NCI-H460 (cell line): ENCODE measurements around the gene TSFM. TPM values are rescaled to one million over a fixed set of nuclear protein-coding genes. Genes with fewer than 3 reads are reported as not detected.

Experiments
- DNase-seq: peaks from one replicate; pipeline ENCODE4 v3.0.0-alpha.2; 2016; ENCODE audit warnings: low read depth; ENCODE audit errors: extremely low read depth
- total RNA-seq: library from RNA; depleted of rRNA; stranded (reverse); fragments of >200 nt; shearing (Covaris generic); gene quantifications from 2 replicates; pipeline ENCODE4 v1.2.3, GENCODE V29; 2014

The TSFM gene
- total RNA-seq, 1 experiment from 2014 or later: 53.8 TPM

GRCh38 chr12:57826966-57827365 is 44.4 kb downstream of the TSFM start:
- no peak for DNase-seq

- DNase-seq: no peak
These were observed 46.6 kb downstream of the TSFM start for GRCh38 chr12:57829025-57829777.

GRCh38 chr12:57830393-57830792 is 47.8 kb downstream of the TSFM start:
- no peak for DNase-seq

GRCh38 chr12:57832966-57833365 is 50.4 kb downstream of the TSFM start:
- DNase-seq: no peak

- no peak for DNase-seq
These were observed 51.1 kb downstream of the TSFM start for GRCh38 chr12:57833672-57834071.

GRCh38 chr12:57834086-57834876 is 51.7 kb downstream of the TSFM start:
- DNase-seq: no peak

GRCh38 chr12:57835366-57836288 is 53.0 kb downstream of the TSFM start:
- DNase-seq: no peak

- DNase-seq: no peak
These were observed 54.1 kb downstream of the TSFM start for GRCh38 chr12:57836442-57837375.

GRCh38 chr12:57837864-57838562 is 55.4 kb downstream of the TSFM start:
- no peak for DNase-seq

- DNase-seq: no peak
These were observed 56.2 kb downstream of the TSFM start for GRCh38 chr12:57838594-57839302.

- DNase-seq: no peak
These were observed 57.4 kb downstream of the TSFM start for GRCh38 chr12:57839996-57840395.

GRCh38 chr12:57840726-57841125 is 58.1 kb downstream of the TSFM start:
- no peak for DNase-seq

GRCh38 chr12:57841445-57841844 is 58.9 kb downstream of the TSFM start:
- no peak for DNase-seq

- DNase-seq: no peak
These were observed 60.0 kb downstream of the TSFM start for GRCh38 chr12:57842342-57843294.

- no peak for DNase-seq
These were observed 62.3 kb downstream of the TSFM start for GRCh38 chr12:57844709-57845477.

GRCh38 chr12:57845478-57846284 is 63.1 kb downstream of the TSFM start:
- DNase-seq: no peak
